H1 (cell line): ENCODE results near the gene CNNM3. TPM values are rescaled to one million over a fixed set of nuclear protein-coding genes. Genes with fewer than 3 reads are reported as not detected.

Experiments
- CTCF ChIA-PET: fragments of 300-600 bp; sonication (Branson Sonifier 250); formaldehyde crosslinking; loops from one replicate; lab custom pipeline; 2021; ENCODE audit not compliant: partially characterized antibody; lab: Charles Lee
- POLR2A ChIA-PET: fragments of 300-600 bp; sonication (Branson Sonifier 250); formaldehyde crosslinking; loops from one replicate; lab custom pipeline; 2021; ENCODE audit warnings: inconsistent platforms; ENCODE audit not compliant: partially characterized antibody; lab: Charles Lee
- DNase-seq, 2 experiments: peaks; one replicate each; pipeline versions ENCODE4 v3.0.0 to v3.0.0-alpha.2; 2010 to 2022; ENCODE audit warnings: low spot score in 2 of 2, low read depth in 1 of 2, mixed read lengths in 1 of 2
- FAIRE-seq: peaks from 2 replicates; lab custom pipeline; 2011; peaks lifted over from hg19 to GRCh38; lab: Jason Lieb, UNC
- H2AFZ ChIP-seq: 2 replicates; pipeline ENCODE4 v1.8.1; 2012; ENCODE audit warnings: low read length, inconsistent platforms
- H2AK5ac ChIP-seq: 2 replicates; pipeline ENCODE4 v1.6.1; 2013; ENCODE audit warnings: low read depth, low read length
- H2BK120ac ChIP-seq: replicated peaks from 2 replicates; pipeline ENCODE3; 2013; ENCODE audit warnings: low read depth, low read length, inconsistent platforms
- H2BK12ac ChIP-seq: 2 replicates; pipeline ENCODE4 v1.6.1; 2013; ENCODE audit warnings: low read depth, low read length
- H2BK15ac ChIP-seq: 2 replicates; pipeline ENCODE4 v1.6.1; 2013; ENCODE audit warnings: low read length
- H2BK20ac ChIP-seq: 2 replicates; pipeline ENCODE4 v1.6.1; 2013; ENCODE audit warnings: low read length
- H2BK5ac ChIP-seq: 2 replicates; pipeline ENCODE4 v1.6.1; 2013; ENCODE audit warnings: low read depth, low read length
- H3K14ac ChIP-seq: 2 replicates; pipeline ENCODE4 v1.6.1; 2013; ENCODE audit warnings: inconsistent platforms; ENCODE audit not compliant: insufficient read length
- H3K18ac ChIP-seq: 2 replicates; pipeline ENCODE4 v1.6.1; 2013; ENCODE audit warnings: low read length; ENCODE audit errors: extremely low read depth
- H3K23ac ChIP-seq: 2 replicates; pipeline ENCODE4 v1.6.1; 2013; ENCODE audit warnings: inconsistent platforms; ENCODE audit not compliant: insufficient read length
- H3K23me2 ChIP-seq: 2 replicates; pipeline ENCODE4 v1.6.1; 2013; ENCODE audit warnings: low read depth, low read length
- H3K27ac ChIP-seq: 2 replicates; pipeline ENCODE4 v1.6.1; 2011; ENCODE audit warnings: low read depth, low read length, inconsistent platforms
- H3K27me3 ChIP-seq, 4 experiments: replicated peaks in 1 of 4; 1 replicate in 1 of 4; 2 replicates in 3 of 4; pipeline versions ENCODE4 v1.6.1 to v1.8.1; 2011 to 2013; ENCODE audit warnings: low read length in 3 of 4, mild to moderate bottlenecking in 3 of 4, inconsistent platforms in 2 of 4, mixed read lengths in 2 of 4, moderate library complexity in 1 of 4; ENCODE audit not compliant: control insufficient read depth in 3 of 4, insufficient read depth in 3 of 4; ENCODE audit errors: extremely low read depth in 1 of 4
- H3K36me3 ChIP-seq, 4 experiments: 2 replicates each; pipeline versions ENCODE4 v1.6.1 to v1.8.1; 2011 to 2013; ENCODE audit warnings: mild to moderate bottlenecking in 4 of 4, low read length in 3 of 4, moderate library complexity in 2 of 4, control low read depth in 1 of 4, inconsistent platforms in 1 of 4; ENCODE audit not compliant: insufficient read depth in 4 of 4, control insufficient read depth in 2 of 4
- H3K4ac ChIP-seq: replicated peaks from 2 replicates; pipeline ENCODE3; 2013; ENCODE audit warnings: low read length, low read depth, mixed read lengths, inconsistent platforms; ENCODE audit not compliant: insufficient read length
- H3K4me1 ChIP-seq, 4 experiments: replicated peaks in 1 of 4; 1 replicate in 1 of 4; 2 replicates in 3 of 4; pipeline versions ENCODE4 v1.6.1 to v1.8.1; 2011 to 2013; ENCODE audit warnings: low read length in 3 of 4, inconsistent platforms in 2 of 4, mixed read lengths in 1 of 4; ENCODE audit not compliant: insufficient read depth in 4 of 4, control insufficient read depth in 3 of 4
- H3K4me2 ChIP-seq, 2 experiments: 2 replicates each; pipeline versions ENCODE4 v1.6.1 to v1.8.1; 2011 to 2013; ENCODE audit warnings: low read depth in 2 of 2, low read length in 2 of 2, control low read depth in 1 of 2, inconsistent platforms in 1 of 2, mild to moderate bottlenecking in 1 of 2; ENCODE audit not compliant: insufficient read depth in 1 of 2
- H3K4me3 ChIP-seq, 4 experiments: fragments of 200-600, 300-600 bp in 1 of 4; sonication (generic), shearing (Covaris generic), sonication (Bioruptor Twin) in 1 of 4; 2 replicates each; pipeline versions ENCODE4 v1.5.1 to v1.8.1; 2011 to 2016; ENCODE audit warnings: low read length in 4 of 4, low read depth in 3 of 4, control low read depth in 2 of 4, inconsistent platforms in 2 of 4, mild to moderate bottlenecking in 2 of 4, mixed read lengths in 1 of 4, moderate library complexity in 1 of 4; ENCODE audit not compliant: insufficient read depth in 2 of 4; ENCODE audit errors: extremely low read depth in 1 of 4
- H3K56ac ChIP-seq: replicated peaks from 2 replicates; pipeline ENCODE3; 2013; ENCODE audit warnings: low read depth, mild to moderate bottlenecking, mixed read lengths, low read length, inconsistent platforms; ENCODE audit not compliant: insufficient read length
- H3K79me1 ChIP-seq: 2 replicates; pipeline ENCODE4 v1.6.1; 2013; ENCODE audit warnings: low read depth, low read length, control low read depth
- H3K79me2 ChIP-seq, 2 experiments: 2 replicates each; pipeline versions ENCODE4 v1.6.1 to v1.8.1; 2012 to 2013; ENCODE audit warnings: low read length in 2 of 2, mild to moderate bottlenecking in 2 of 2, inconsistent platforms in 1 of 2; ENCODE audit not compliant: insufficient read depth in 2 of 2, control insufficient read depth in 1 of 2
- H3K9ac ChIP-seq, 4 experiments: replicated peaks in 1 of 4; 1 replicate in 1 of 4; 2 replicates in 3 of 4; pipeline versions ENCODE4 v1.6.1 to v1.8.1; 2011 to 2013; ENCODE audit warnings: low read depth in 3 of 4, low read length in 3 of 4, control low read depth in 2 of 4, mild to moderate bottlenecking in 2 of 4, moderate library complexity in 2 of 4, inconsistent platforms in 1 of 4; ENCODE audit errors: extremely low read depth in 1 of 4
- H3K9me3 ChIP-seq, 2 experiments: 2 replicates each; pipeline versions ENCODE4 v1.6.1 to v1.8.1; 2012 to 2013; ENCODE audit warnings: mild to moderate bottlenecking in 2 of 2, moderate library complexity in 2 of 2, control low read depth in 1 of 2, inconsistent platforms in 1 of 2, low read depth in 1 of 2, low read length in 1 of 2, mixed read lengths in 1 of 2; ENCODE audit not compliant: insufficient read depth in 2 of 2
- H4K20me1 ChIP-seq, 2 experiments: replicated peaks in 1 of 2; 2 replicates each; pipeline versions ENCODE3 to v1.8.1; 2011 to 2013; ENCODE audit warnings: inconsistent platforms in 2 of 2, low read length in 2 of 2, mild to moderate bottlenecking in 1 of 2; ENCODE audit not compliant: insufficient read depth in 2 of 2, control insufficient read depth in 1 of 2
- H4K5ac ChIP-seq: 2 replicates; pipeline ENCODE4 v1.6.1; 2013; ENCODE audit warnings: low read length, low read depth, mixed read lengths, inconsistent platforms; ENCODE audit not compliant: insufficient read length
- H4K8ac ChIP-seq: 2 replicates; pipeline ENCODE4 v1.8.0; 2013; ENCODE audit warnings: mild to moderate bottlenecking, moderate library complexity, low read length, inconsistent platforms; ENCODE audit not compliant: insufficient read depth; ENCODE audit errors: extremely low read depth
- H4K91ac ChIP-seq: replicated peaks from 2 replicates; pipeline ENCODE3; 2013; ENCODE audit warnings: low read length, mixed read lengths, inconsistent platforms; ENCODE audit not compliant: insufficient read length
- CBX8 ChIP-seq: fragments of 300-800, 300-1000 bp; sonication (generic); IDR thresholded peaks from 2 replicates; pipeline ENCODE4 v1.7.1; 2016; ENCODE audit warnings: low read depth, low read length, borderline replicate concordance
- CHD2 ChIP-seq: IDR thresholded peaks from 2 replicates; pipeline ENCODE4 v1.6.1; 2012; ENCODE audit warnings: low read length, improper control_type of control experiment
- CREB1 ChIP-seq: IDR thresholded peaks from 2 replicates; pipeline ENCODE4 v1.6.1; 2012; ENCODE audit warnings: inconsistent platforms
- EP300 ChIP-seq, 2 experiments: IDR thresholded peaks; 1 replicate in 1 of 2; 2 replicates in 1 of 2; pipeline ENCODE4 v1.6.1; 2011 to 2012; ENCODE audit warnings: low read depth in 2 of 2, low read length in 2 of 2, mild to moderate bottlenecking in 2 of 2, borderline replicate concordance in 1 of 2, inconsistent platforms in 1 of 2, moderate library complexity in 1 of 2
- HDAC2 ChIP-seq, 2 experiments: fragments of 300-600 bp in 1 of 2; sonication (generic) in 1 of 2; IDR thresholded peaks; 2 replicates each; pipeline ENCODE4 v1.6.1; 2011 to 2012; ENCODE audit warnings: low read depth in 2 of 2, low read length in 2 of 2, mild to moderate bottlenecking in 2 of 2, moderate library complexity in 2 of 2, borderline replicate concordance in 1 of 2, inconsistent platforms in 1 of 2
- JUND ChIP-seq: IDR thresholded peaks from 2 replicates; pipeline ENCODE4 v1.6.1; 2011; ENCODE audit warnings: mild to moderate bottlenecking, improper control_type of control experiment, low read length
- KDM4A ChIP-seq: IDR thresholded peaks from one replicate; pipeline ENCODE4 v1.7.1; 2012; ENCODE audit warnings: low read depth, mild to moderate bottlenecking, moderate library complexity, low read length, inconsistent platforms; ENCODE audit not compliant: severe bottlenecking
- KDM5A ChIP-seq: fragments of 200-600 bp; IDR thresholded peaks from 2 replicates; pipeline ENCODE4 v1.7.1; 2012; ENCODE audit warnings: mild to moderate bottlenecking, low read length, inconsistent platforms, mixed read lengths
- POLR2AphosphoS5 ChIP-seq: IDR thresholded peaks from 2 replicates; pipeline ENCODE4 v1.6.1; 2011; ENCODE audit warnings: low read depth, low read length
- RBBP5 ChIP-seq: IDR thresholded peaks from 2 replicates; pipeline ENCODE4 v1.7.1; 2012; ENCODE audit warnings: low read depth, mild to moderate bottlenecking, inconsistent platforms, low read length, moderate library complexity, borderline replicate concordance
- RFX5 ChIP-seq: IDR thresholded peaks from 2 replicates; pipeline ENCODE4 v1.6.1; 2011; ENCODE audit warnings: low read depth, low read length, improper control_type of control experiment, borderline replicate concordance
- SAP30 ChIP-seq: fragments of 300-600 bp; sonication (generic); IDR thresholded peaks from 2 replicates; pipeline ENCODE4 v1.7.1; 2012; ENCODE audit warnings: low read length, moderate library complexity, mild to moderate bottlenecking, inconsistent platforms; ENCODE audit not compliant: insufficient read depth, insufficient replicate concordance
- WGBS, 2 experiments: shearing (Covaris generic) in 1 of 2; methylation state at CpG; one replicate each; pipeline versions ENCODE4 v1.1.6 to v1.1.7; 2013 to 2015; ENCODE audit warnings: low lambda C conversion rate in 2 of 2, mixed read lengths in 2 of 2, inconsistent platforms in 1 of 2, low coverage in 1 of 2, missing lambda C conversion rate in 1 of 2; ENCODE audit not compliant: insufficient replicate concordance in 2 of 2, insufficient coverage in 1 of 2, insufficient read length in 1 of 2; ENCODE audit errors: extremely low coverage in 1 of 2, missing lambda C conversion rate in 1 of 2; 5-methylcytosine and 5-hydroxymethylcytosine counted together
- polyA plus RNA-seq, 7 experiments: library from polyadenylated mRNA; depleted of rRNA in 3 of 7; stranded (reverse) in 5 of 7; unstranded in 2 of 7; fragments of >200 nt in 5 of 7; fragments of 200-250 nt in 2 of 7; gene quantifications; 1 replicate in 5 of 7; 2 replicates in 1 of 7; 4 replicates in 1 of 7; pipeline versions ENCODE4 v1.2.1 to v1.2.3, GENCODE V29; 2011 to 2013; ENCODE audit warnings: missing spikeins in 2 of 7, mixed read lengths in 2 of 7
- total RNA-seq: library from RNA; stranded (reverse); fragmentation: NEBNext Ultra II Directional; extraction: Animal tissue kit (Norgen Biotek cat#: 25700); gene quantifications from 2 replicates; pipeline ENCODE4 v1.2.1, GENCODE V29; 2021
- TF ChIP-seq, protein P1 (sequence below): IDR thresholded peaks from 2 replicates; pipeline ENCODE4 v1.6.1; 2011; ENCODE audit warnings: low read depth, mild to moderate bottlenecking, low read length; ENCODE audit not compliant: insufficient read depth

CNNM3 gene
- total and polyA plus RNA-seq, 2 of the 8 experiments (the other 6 are each of a cell fraction or from before 2014, with no cell fraction given), result 29.1 to 29.2 TPM

DNA sequence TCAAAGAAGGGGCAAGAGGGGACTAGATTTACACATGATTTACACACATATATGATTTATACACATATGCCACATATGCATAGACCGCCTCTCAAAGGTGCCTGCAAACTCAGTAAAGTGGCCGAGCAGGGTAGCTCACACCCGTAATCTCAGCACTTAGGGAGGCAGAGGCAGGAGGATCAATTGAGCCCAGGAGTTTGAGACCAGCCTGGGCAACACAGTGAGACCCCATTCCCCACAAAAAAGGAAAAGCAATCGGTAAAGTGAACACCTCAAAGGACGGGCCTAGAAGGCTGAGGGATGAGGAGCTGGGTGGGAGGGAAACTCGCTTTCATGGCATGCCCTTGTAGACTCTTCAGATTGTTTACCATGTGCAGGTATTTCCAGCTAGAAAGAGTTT lies 36.6 kb downstream of the CNNM3 start:
- Histone ChIP-seq H3K56ac (no peak overlapping the region), H2BK12ac (no peak overlapping the region), H3K23ac (no peak overlapping the region), H3K23me2 (peaks cover 5% of the 10 kb centered on the region; the same call in 1 of the 2 replicates), H3K9me3 (no peaks in the 10 kb centered on the region), H4K5ac (no peak overlapping the region), H3K36me3 (peaks cover 2 to 37% (median 17%) of the 10 kb centered on the region in 4 experiments; a peak in 5 of 8 replicates), H4K91ac (no peak overlapping the region), H3K4me3 (no peak overlapping the region), H2BK15ac (no peak overlapping the region), H3K27me3 (no peaks in the 10 kb centered on the region), H3K9ac (no peak overlapping the region), H3K18ac (no peak overlapping the region), H3K4me1 (peaks cover 0 to 6% (median 3%) of the 10 kb centered on the region in 4 experiments; a peak in 3 of 7 replicates), H4K20me1 (peaks cover 4 to 7% of the 10 kb centered on the region in 2 experiments), H2AK5ac (no peak overlapping the region), H3K79me1 (peaks cover 7% of the 10 kb centered on the region; the same call in 1 of the 2 replicates), H2BK120ac (no peak overlapping the region), H2BK20ac (no peak overlapping the region), H3K27ac (no peak overlapping the region), H3K14ac (no peak overlapping the region), H3K4ac (no peak overlapping the region), H3K79me2 (peaks cover 0 to 17% of the 10 kb centered on the region in 2 experiments; a peak in 3 of 4 replicates), H4K8ac (no peak overlapping the region), H2BK5ac (no peak overlapping the region), H3K4me2 (no peak overlapping the region), H2AFZ (no peak overlapping the region)
- WGBS, 2 experiments, result 94% methylated on average over 6 of the region's 6 CpGs; no CpG with 5 or more reads in 1 of the 2 experiments
- no peak for DNase-seq
- CTCF ChIA-PET, result interaction anchor here (1.9 kb wide), 1 partner anchor 99 kb away, joined by 7 read pairs; no protein-coding TSS in a partner anchor
- FAIRE-seq, result no peak
- POLR2A ChIA-PET, result interaction anchor here (1.0 to 1.5 kb wide), 2 partner anchors 9 to 13 kb away, joined by 4 read pairs; partner anchors contain the start of gene ANKRD23
- no peak for TF ChIP-seq CREB1
- no peak for TF ChIP-seq SAP30
- no peak for TF ChIP-seq KDM4A
- TF ChIP-seq HDAC2 (IDR thresholded peaks at IDR 0.05; ENCODE audit: borderline replicate concordance in 1 of 2, low read depth in 2 of 2, low read length in 2 of 2), result no peak
- TF ChIP-seq RBBP5, result no peak
- TF ChIP-seq POLR2AphosphoS5, result no peak
- TF ChIP-seq EP300 (IDR thresholded peaks at IDR 0.05; ENCODE audit: borderline replicate concordance in 1 of 2, low read depth in 2 of 2, low read length in 2 of 2), result no peak
- TF ChIP-seq, protein P1, sequence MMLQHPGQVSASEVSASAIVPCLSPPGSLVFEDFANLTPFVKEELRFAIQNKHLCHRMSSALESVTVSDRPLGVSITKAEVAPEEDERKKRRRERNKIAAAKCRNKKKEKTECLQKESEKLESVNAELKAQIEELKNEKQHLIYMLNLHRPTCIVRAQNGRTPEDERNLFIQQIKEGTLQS, result no peak
- TF ChIP-seq RFX5, result no peak
- no peak for TF ChIP-seq CHD2
- TF ChIP-seq JUND, result no peak
- TF ChIP-seq KDM5A, result no peak
- TF ChIP-seq CBX8, result no peak
